ENCODE data around the gene PI4KA. TPM values are rescaled to one million over a fixed set of nuclear protein-coding genes. Genes with fewer than 3 reads are reported as not detected.

PI4KA gene
- total and polyA plus RNA-seq, 2 of the 13 experiments (the other 11 are each of a cell fraction or from before 2014, with no cell fraction given), result 27.4 to 56.4 TPM

- TF ChIP-seq, protein P1, sequence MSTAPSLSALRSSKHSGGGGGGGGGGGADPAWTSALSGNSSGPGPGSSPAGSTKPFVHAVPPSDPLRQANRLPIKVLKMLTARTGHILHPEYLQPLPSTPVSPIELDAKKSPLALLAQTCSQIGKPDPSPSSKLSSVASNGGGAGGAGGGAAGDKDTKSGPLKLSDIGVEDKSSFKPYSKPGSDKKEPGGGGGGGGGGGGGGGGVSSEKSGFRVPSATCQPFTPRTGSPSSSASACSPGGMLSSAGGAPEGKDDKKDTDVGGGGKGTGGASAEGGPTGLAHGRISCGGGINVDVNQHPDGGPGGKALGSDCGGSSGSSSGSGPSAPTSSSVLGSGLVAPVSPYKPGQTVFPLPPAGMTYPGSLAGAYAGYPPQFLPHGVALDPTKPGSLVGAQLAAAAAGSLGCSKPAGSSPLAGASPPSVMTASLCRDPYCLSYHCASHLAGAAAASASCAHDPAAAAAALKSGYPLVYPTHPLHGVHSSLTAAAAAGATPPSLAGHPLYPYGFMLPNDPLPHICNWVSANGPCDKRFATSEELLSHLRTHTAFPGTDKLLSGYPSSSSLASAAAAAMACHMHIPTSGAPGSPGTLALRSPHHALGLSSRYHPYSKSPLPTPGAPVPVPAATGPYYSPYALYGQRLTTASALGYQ (CRISPR knock-in tag; IDR thresholded peaks at IDR 0.05), result no peak
- no peak for TF ChIP-seq CREBL2 (CRISPR knock-in tag; IDR thresholded peaks at IDR 0.05; ENCODE audit: borderline replicate concordance)
- TF ChIP-seq ZNF557 (CRISPR knock-in tag; IDR thresholded peaks at IDR 0.05), result no peak
- no peak for TF ChIP-seq ZKSCAN5 (CRISPR knock-in tag; IDR thresholded peaks at IDR 0.05)
- no peak for TF ChIP-seq ZNF205 (CRISPR knock-in tag; IDR thresholded peaks at IDR 0.05)
- no peak for TF ChIP-seq ZNF326 (CRISPR knock-in tag; IDR thresholded peaks at IDR 0.05; ENCODE audit: borderline replicate concordance)
- no peak for TF ChIP-seq ZC3H4 (CRISPR knock-in tag; IDR thresholded peaks at IDR 0.05; ENCODE audit: borderline replicate concordance)
- no peak for TF ChIP-seq ZFP90 (CRISPR knock-in tag; IDR thresholded peaks at IDR 0.05; ENCODE audit: borderline replicate concordance)
- TF ChIP-seq PCBP2 (optimal IDR thresholded peaks at IDR 0.05; ENCODE audit: low read depth, low read length, poor library complexity, severe bottlenecking), result no peak
- no peak for TF ChIP-seq ZNF781 (CRISPR knock-in tag; IDR thresholded peaks at IDR 0.05; ENCODE audit: borderline replicate concordance, not compliant biosample characterization)
- TF ChIP-seq, protein P2, sequence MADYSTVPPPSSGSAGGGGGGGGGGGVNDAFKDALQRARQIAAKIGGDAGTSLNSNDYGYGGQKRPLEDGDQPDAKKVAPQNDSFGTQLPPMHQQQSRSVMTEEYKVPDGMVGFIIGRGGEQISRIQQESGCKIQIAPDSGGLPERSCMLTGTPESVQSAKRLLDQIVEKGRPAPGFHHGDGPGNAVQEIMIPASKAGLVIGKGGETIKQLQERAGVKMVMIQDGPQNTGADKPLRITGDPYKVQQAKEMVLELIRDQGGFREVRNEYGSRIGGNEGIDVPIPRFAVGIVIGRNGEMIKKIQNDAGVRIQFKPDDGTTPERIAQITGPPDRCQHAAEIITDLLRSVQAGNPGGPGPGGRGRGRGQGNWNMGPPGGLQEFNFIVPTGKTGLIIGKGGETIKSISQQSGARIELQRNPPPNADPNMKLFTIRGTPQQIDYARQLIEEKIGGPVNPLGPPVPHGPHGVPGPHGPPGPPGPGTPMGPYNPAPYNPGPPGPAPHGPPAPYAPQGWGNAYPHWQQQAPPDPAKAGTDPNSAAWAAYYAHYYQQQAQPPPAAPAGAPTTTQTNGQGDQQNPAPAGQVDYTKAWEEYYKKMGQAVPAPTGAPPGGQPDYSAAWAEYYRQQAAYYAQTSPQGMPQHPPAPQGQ (CRISPR knock-in tag; IDR thresholded peaks at IDR 0.05; ENCODE audit: borderline replicate concordance), result no peak
- no peak for TF ChIP-seq ZBTB4 (CRISPR knock-in tag; IDR thresholded peaks at IDR 0.05; ENCODE audit: borderline replicate concordance)
- no peak for TF ChIP-seq SMARCE1 (IDR thresholded peaks at IDR 0.05; ENCODE audit: borderline replicate concordance)
- no peak for TF ChIP-seq TBP (CRISPR knock-in tag; IDR thresholded peaks at IDR 0.05)
- TF ChIP-seq, protein P3, sequence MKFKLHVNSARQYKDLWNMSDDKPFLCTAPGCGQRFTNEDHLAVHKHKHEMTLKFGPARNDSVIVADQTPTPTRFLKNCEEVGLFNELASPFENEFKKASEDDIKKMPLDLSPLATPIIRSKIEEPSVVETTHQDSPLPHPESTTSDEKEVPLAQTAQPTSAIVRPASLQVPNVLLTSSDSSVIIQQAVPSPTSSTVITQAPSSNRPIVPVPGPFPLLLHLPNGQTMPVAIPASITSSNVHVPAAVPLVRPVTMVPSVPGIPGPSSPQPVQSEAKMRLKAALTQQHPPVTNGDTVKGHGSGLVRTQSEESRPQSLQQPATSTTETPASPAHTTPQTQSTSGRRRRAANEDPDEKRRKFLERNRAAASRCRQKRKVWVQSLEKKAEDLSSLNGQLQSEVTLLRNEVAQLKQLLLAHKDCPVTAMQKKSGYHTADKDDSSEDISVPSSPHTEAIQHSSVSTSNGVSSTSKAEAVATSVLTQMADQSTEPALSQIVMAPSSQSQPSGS (CRISPR knock-in tag; IDR thresholded peaks at IDR 0.05), result no peak
- no peak for TF ChIP-seq KDM3A (CRISPR knock-in tag; IDR thresholded peaks at IDR 0.05; ENCODE audit: low read depth)
Measured at GRCh38 chr22:20889904-20890540, 31.4 kb upstream of the PI4KA start (continued).

All from HepG2 (cell line).